Measurements from ENCODE around the gene SOWAHA. TPM values are rescaled to one million over a fixed set of nuclear protein-coding genes. Genes with fewer than 3 reads are reported as not detected.

Gene SOWAHA
- total RNA-seq, 1 donor from 2014 or later = not detected

DNA sequence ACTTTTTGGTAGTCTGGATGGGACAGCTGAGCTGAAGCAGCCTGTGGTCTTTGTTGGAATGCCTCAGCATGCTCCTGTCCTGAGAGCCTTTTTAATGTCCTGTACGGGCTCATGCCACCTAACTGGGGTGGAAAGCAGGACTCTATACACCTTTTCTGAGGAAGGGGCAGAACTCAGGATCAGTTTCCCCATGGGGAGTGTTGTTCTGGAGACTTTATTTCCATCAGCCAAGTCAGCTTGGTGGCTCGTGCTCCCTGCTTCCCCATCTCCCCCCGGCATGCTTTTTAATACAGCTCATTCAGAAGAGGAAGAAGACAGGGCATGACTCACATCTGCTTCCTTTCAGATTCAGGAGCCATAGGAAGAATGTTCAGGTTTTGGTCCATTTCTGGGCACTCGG, 31.0 kb upstream of the SOWAHA start:
- no peaks in the 10 kb centered on the region for H3K27me3 Mint-ChIP-seq (ENCODE audit: unreplicated experiment)
- peaks cover 4% of the 10 kb centered on the region for H3K4me1 Mint-ChIP-seq (ENCODE audit: unreplicated experiment)
- no peak overlapping the region for H3K4me3 Mint-ChIP-seq (ENCODE audit: unreplicated experiment)
- no peak for DNase-seq (ENCODE audit: extremely low spot score, unreplicated experiment)
- no peaks in the 10 kb centered on the region for H3K9me3 Mint-ChIP-seq (ENCODE audit: unreplicated experiment)
- no peak for TF ChIP-seq CTCF (IDR thresholded peaks at IDR 0.05)
- H3K27ac Mint-ChIP-seq (ENCODE audit: unreplicated experiment) = no peak overlapping the region
- no peaks in the 10 kb centered on the region for H3K36me3 Mint-ChIP-seq (ENCODE audit: unreplicated experiment)

- H3K27ac Mint-ChIP-seq (ENCODE audit: unreplicated experiment) = peak overlapping the region; percentile 2
- peaks cover 4% of the 10 kb centered on the region for H3K4me1 Mint-ChIP-seq (ENCODE audit: unreplicated experiment)
- H3K27me3 Mint-ChIP-seq (ENCODE audit: unreplicated experiment) = peaks cover under 1% of the 10 kb centered on the region
- H3K9me3 Mint-ChIP-seq (ENCODE audit: unreplicated experiment) = no peaks in the 10 kb centered on the region
- H3K36me3 Mint-ChIP-seq (ENCODE audit: unreplicated experiment) = no peaks in the 10 kb centered on the region
- no peak for TF ChIP-seq CTCF (IDR thresholded peaks at IDR 0.05)
- no peak overlapping the region for H3K4me3 Mint-ChIP-seq (ENCODE audit: unreplicated experiment)
- no peak for DNase-seq (ENCODE audit: extremely low spot score, unreplicated experiment)
Measured at GRCh38 chr5:132785365-132785764, 27.7 kb upstream of the SOWAHA start.

DNA sequence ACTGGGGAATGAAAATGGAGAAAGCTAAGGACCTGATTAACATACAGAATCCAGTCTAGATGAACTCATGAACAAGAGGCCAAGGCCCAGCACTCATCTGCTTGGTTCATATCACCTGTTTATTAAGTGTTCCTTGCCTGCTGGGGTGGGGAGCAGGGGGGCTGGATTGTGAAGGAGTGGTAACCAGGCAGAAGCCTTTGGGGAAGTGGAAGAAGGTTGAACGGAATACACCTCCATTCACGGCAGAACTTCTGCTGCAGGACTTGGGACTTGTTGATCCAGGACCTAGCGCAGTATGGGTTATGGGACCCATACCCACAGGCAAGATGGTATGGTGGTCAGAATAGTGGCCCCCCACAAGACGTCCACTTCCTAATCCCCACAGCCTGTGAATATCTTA, 27.2 kb upstream of the SOWAHA start:
- peaks cover 3% of the 10 kb centered on the region for H3K27me3 Mint-ChIP-seq (ENCODE audit: unreplicated experiment)
- H3K27ac Mint-ChIP-seq (ENCODE audit: unreplicated experiment) = no peak overlapping the region
- no peaks in the 10 kb centered on the region for H3K36me3 Mint-ChIP-seq (ENCODE audit: unreplicated experiment)
- H3K4me3 Mint-ChIP-seq (ENCODE audit: unreplicated experiment) = no peak overlapping the region
- no peak for TF ChIP-seq CTCF (IDR thresholded peaks at IDR 0.05)
- H3K9me3 Mint-ChIP-seq (ENCODE audit: unreplicated experiment) = no peaks in the 10 kb centered on the region
- peaks cover 4% of the 10 kb centered on the region for H3K4me1 Mint-ChIP-seq (ENCODE audit: unreplicated experiment)
- no peak for DNase-seq (ENCODE audit: extremely low spot score, unreplicated experiment)

- H3K4me3 Mint-ChIP-seq (ENCODE audit: unreplicated experiment) = no peak overlapping the region
- no peaks in the 10 kb centered on the region for H3K9me3 Mint-ChIP-seq (ENCODE audit: unreplicated experiment)
- no peaks in the 10 kb centered on the region for H3K36me3 Mint-ChIP-seq (ENCODE audit: unreplicated experiment)
- H3K27ac Mint-ChIP-seq (ENCODE audit: unreplicated experiment) = no peak overlapping the region
- H3K27me3 Mint-ChIP-seq (ENCODE audit: unreplicated experiment) = peaks cover 8% of the 10 kb centered on the region
- no peak for DNase-seq (ENCODE audit: extremely low spot score, unreplicated experiment)
- TF ChIP-seq CTCF (IDR thresholded peaks at IDR 0.05) = no peak
- H3K4me1 Mint-ChIP-seq (ENCODE audit: unreplicated experiment) = peaks cover 4% of the 10 kb centered on the region
Measured at GRCh38 chr5:132787076-132787475, 26.0 kb upstream of the SOWAHA start.

DNA sequence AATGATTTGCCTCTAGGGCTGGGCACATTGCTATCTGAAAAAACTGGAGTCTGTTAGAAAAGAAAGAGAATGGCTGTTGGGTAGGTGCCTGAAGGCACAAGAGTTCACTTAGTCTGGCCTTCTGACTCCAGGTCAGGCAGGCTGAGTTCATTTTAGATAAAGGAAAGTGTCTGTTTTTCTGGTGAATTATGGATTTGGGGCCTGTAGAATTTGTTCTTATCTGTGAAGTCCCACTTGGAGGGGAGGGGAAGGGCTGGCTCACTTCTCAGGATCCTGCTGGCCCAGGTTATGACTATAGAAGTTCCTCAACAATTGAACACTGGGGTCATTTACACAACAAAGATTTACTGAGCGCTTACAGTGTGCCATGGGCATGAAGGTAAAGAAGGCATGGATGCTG, 24.6 kb upstream of the SOWAHA start:
- Mint-ChIP-seq H3K27me3 (ENCODE audit: unreplicated experiment) (peaks cover 18% of the 10 kb centered on the region), H3K27ac (ENCODE audit: unreplicated experiment) (no peak overlapping the region), H3K9me3 (ENCODE audit: unreplicated experiment) (no peaks in the 10 kb centered on the region), H3K36me3 (ENCODE audit: unreplicated experiment) (no peaks in the 10 kb centered on the region), H3K4me3 (ENCODE audit: unreplicated experiment) (no peak overlapping the region), H3K4me1 (ENCODE audit: unreplicated experiment) (peaks cover 4% of the 10 kb centered on the region)
- no peak for DNase-seq (ENCODE audit: extremely low spot score, unreplicated experiment)
- TF ChIP-seq CTCF (IDR thresholded peaks at IDR 0.05) = no peak
